ENCODE results near the gene PPIE.

The PPIE gene

GRCh38 chr1:39805385-39805784, 66.7 kb downstream of the PPIE start:
- no peak overlapping the region for H3K9ac ChIP-seq (ENCODE audit: low read length)
- H3K9me3 ChIP-seq (ENCODE audit: insufficient read depth, low read length): no peaks in the 10 kb centered on the region
- peaks cover 8% of the 10 kb centered on the region; the same call in 1 of the 2 replicates for H3K36me3 ChIP-seq (ENCODE audit: low read length)
- no peak overlapping the region for H3K4me3 ChIP-seq (ENCODE audit: insufficient read depth, low read length, poor library complexity, severe bottlenecking)
- TF ChIP-seq EZH2phosphoT487 (conservative IDR thresholded peaks at IDR 0.05; ENCODE audit: low read length): no peak
- TF ChIP-seq, protein P1, sequence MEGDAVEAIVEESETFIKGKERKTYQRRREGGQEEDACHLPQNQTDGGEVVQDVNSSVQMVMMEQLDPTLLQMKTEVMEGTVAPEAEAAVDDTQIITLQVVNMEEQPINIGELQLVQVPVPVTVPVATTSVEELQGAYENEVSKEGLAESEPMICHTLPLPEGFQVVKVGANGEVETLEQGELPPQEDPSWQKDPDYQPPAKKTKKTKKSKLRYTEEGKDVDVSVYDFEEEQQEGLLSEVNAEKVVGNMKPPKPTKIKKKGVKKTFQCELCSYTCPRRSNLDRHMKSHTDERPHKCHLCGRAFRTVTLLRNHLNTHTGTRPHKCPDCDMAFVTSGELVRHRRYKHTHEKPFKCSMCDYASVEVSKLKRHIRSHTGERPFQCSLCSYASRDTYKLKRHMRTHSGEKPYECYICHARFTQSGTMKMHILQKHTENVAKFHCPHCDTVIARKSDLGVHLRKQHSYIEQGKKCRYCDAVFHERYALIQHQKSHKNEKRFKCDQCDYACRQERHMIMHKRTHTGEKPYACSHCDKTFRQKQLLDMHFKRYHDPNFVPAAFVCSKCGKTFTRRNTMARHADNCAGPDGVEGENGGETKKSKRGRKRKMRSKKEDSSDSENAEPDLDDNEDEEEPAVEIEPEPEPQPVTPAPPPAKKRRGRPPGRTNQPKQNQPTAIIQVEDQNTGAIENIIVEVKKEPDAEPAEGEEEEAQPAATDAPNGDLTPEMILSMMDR (IDR thresholded peaks at IDR 0.05; ENCODE audit: insufficient read depth, low read length, poor library complexity, severe bottlenecking): no peak
- H2AFZ ChIP-seq (ENCODE audit: low read depth, low read length, severe bottlenecking): no peak overlapping the region
- H3K79me2 ChIP-seq (ENCODE audit: insufficient read depth, low read length): no peaks in the 10 kb centered on the region
- H3K4me2 ChIP-seq (ENCODE audit: low read depth, low read length, poor library complexity, severe bottlenecking): no peak overlapping the region
- no peaks in the 10 kb centered on the region for H4K20me1 ChIP-seq (ENCODE audit: low read depth, low read length)
- no peak overlapping the region for H3K27ac ChIP-seq (ENCODE audit: low read depth, low read length)
- H3F3A ChIP-seq (ENCODE audit: insufficient read depth): no peaks in the 10 kb centered on the region
- no peaks in the 10 kb centered on the region for H3K9me2 ChIP-seq (replicated peaks; ENCODE audit: insufficient read depth, low read length)
- H3K27me3 ChIP-seq (ENCODE audit: low read length): no peaks in the 10 kb centered on the region

- no peak overlapping the region for H3K4me3 ChIP-seq (ENCODE audit: insufficient read depth, low read length, poor library complexity, severe bottlenecking)
- no peaks in the 10 kb centered on the region for H3K27me3 ChIP-seq (ENCODE audit: low read length)
- no peaks in the 10 kb centered on the region for H3F3A ChIP-seq (ENCODE audit: insufficient read depth)
- H2AFZ ChIP-seq (ENCODE audit: low read depth, low read length, severe bottlenecking): no peak overlapping the region
- H3K4me2 ChIP-seq (ENCODE audit: low read depth, low read length, poor library complexity, severe bottlenecking): no peak overlapping the region
- H3K79me2 ChIP-seq (ENCODE audit: insufficient read depth, low read length): no peaks in the 10 kb centered on the region
- H3K9me2 ChIP-seq (replicated peaks; ENCODE audit: insufficient read depth, low read length): no peaks in the 10 kb centered on the region
- no peak overlapping the region for H3K9ac ChIP-seq (ENCODE audit: low read length)
- no peak overlapping the region for H3K27ac ChIP-seq (ENCODE audit: low read depth, low read length)
- peaks cover 8% of the 10 kb centered on the region; the same call in 1 of the 2 replicates for H3K36me3 ChIP-seq (ENCODE audit: low read length)
- TF ChIP-seq EZH2phosphoT487 (conservative IDR thresholded peaks at IDR 0.05; ENCODE audit: low read length): no peak
- TF ChIP-seq, protein P1 (IDR thresholded peaks at IDR 0.05; ENCODE audit: insufficient read depth, low read length, poor library complexity, severe bottlenecking): no peak
- no peaks in the 10 kb centered on the region for H3K9me3 ChIP-seq (ENCODE audit: insufficient read depth, low read length)
- no peaks in the 10 kb centered on the region for H4K20me1 ChIP-seq (ENCODE audit: low read depth, low read length)
Observed at GRCh38 chr1:39808784-39809517, 70.3 kb downstream of the PPIE start.

DNA sequence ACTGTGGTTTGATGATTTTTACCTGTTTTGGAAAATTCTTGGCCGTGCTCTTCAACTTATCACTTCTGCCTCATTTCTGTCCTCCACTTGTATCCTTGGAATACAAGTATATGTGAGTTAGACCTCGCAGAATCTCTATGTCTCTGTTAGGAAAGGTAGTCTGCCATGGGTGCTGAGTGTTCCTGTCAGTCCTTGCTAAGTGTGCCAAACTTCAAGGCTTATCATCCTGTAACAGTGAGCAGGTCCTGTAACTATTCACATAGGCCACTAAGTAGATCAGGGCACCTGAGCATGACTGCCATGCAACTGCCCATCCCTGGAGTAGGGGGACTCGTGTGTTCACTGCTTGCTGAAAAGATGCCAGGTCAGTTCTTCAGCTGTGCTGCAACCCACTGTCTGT, 74.2 kb downstream of the PPIE start:
- no peaks in the 10 kb centered on the region for H3F3A ChIP-seq (ENCODE audit: insufficient read depth)
- H3K36me3 ChIP-seq (ENCODE audit: low read length): no peaks in the 10 kb centered on the region
- H3K4me3 ChIP-seq (ENCODE audit: insufficient read depth, low read length, poor library complexity, severe bottlenecking): no peak overlapping the region
- H3K27ac ChIP-seq (ENCODE audit: low read depth, low read length): no peak overlapping the region
- no peaks in the 10 kb centered on the region for H3K79me2 ChIP-seq (ENCODE audit: insufficient read depth, low read length)
- no peak overlapping the region for H2AFZ ChIP-seq (ENCODE audit: low read depth, low read length, severe bottlenecking)
- H3K4me2 ChIP-seq (ENCODE audit: low read depth, low read length, poor library complexity, severe bottlenecking): no peak overlapping the region
- TF ChIP-seq, protein P1 (IDR thresholded peaks at IDR 0.05; ENCODE audit: insufficient read depth, low read length, poor library complexity, severe bottlenecking): no peak
- H4K20me1 ChIP-seq (ENCODE audit: low read depth, low read length): no peaks in the 10 kb centered on the region
- H3K9me3 ChIP-seq (ENCODE audit: insufficient read depth, low read length): no peaks in the 10 kb centered on the region
- no peaks in the 10 kb centered on the region for H3K27me3 ChIP-seq (ENCODE audit: low read length)
- no peak overlapping the region for H3K9ac ChIP-seq (ENCODE audit: low read length)
- H3K9me2 ChIP-seq (replicated peaks; ENCODE audit: insufficient read depth, low read length): no peaks in the 10 kb centered on the region
